ENCODE data around the gene NR3C1. TPM values are rescaled to one million over a fixed set of nuclear protein-coding genes. Genes with fewer than 3 reads are reported as not detected.

Gene NR3C1
- total RNA-seq, 1 experiment from 2014 or later, result 31.4 TPM

DNA sequence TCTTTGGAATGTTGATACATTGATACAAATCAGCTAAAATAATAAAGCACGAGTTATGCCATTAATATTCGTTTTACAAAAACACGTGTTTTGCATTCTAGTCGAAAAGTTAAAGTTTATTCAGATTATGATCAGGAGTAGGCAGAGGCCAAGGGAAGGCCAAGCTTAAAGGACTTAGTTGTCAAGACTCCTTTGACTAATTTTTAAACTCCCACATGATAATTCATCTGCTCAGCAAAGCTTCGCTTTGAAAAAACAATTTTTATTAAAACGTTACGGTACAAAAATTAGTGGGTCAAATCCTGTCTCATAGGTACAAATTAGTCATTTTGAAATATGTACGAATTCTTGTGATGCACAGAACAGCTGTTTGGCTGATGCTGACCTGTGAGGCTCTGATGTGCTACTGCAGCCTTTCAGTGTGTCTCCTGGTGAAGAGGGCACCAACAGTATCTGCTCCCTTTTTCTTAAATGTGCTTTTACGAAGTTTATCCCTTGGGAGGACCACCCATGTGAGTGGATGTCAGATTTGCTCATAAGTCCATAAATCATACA, 23.0 kb upstream of the NR3C1 start:
- H3T11ph ChIP-seq (ENCODE audit: low read length), result no peak overlapping the region
- H2BK120ac ChIP-seq (ENCODE audit: low read depth, low read length, poor library complexity, severe bottlenecking), result no peak overlapping the region
- no peak overlapping the region for H3K14ac ChIP-seq (ENCODE audit: insufficient read depth, low read length)
- no peak overlapping the region for H3K27ac ChIP-seq (ENCODE audit: insufficient read length, low read depth, low read length)
- no peaks in the 10 kb centered on the region for H3K4me1 ChIP-seq (ENCODE audit: insufficient read depth, low read length)
- TF ChIP-seq CTCF (conservative IDR thresholded peaks at IDR 0.05), result no peak
- no peaks in the 10 kb centered on the region for H3K23me2 ChIP-seq (ENCODE audit: insufficient read length, low read depth, low read length, poor library complexity, severe bottlenecking)
- no peaks in the 10 kb centered on the region for H3K4me1 Mint-ChIP-seq
- H2BK20ac ChIP-seq (ENCODE audit: low read depth, low read length, poor library complexity, severe bottlenecking), result no peak overlapping the region
- H2AK5ac ChIP-seq (ENCODE audit: insufficient read length, low read length), result no peak overlapping the region
- H2BK5ac ChIP-seq (ENCODE audit: insufficient read length, low read length), result no peak overlapping the region
- DNase-seq, result no peak
- no peak overlapping the region for H3K27ac Mint-ChIP-seq
- no peak overlapping the region for H4K5ac ChIP-seq (ENCODE audit: insufficient read length, low read depth, low read length)
- no peak overlapping the region for H3K4me2 ChIP-seq (ENCODE audit: insufficient read depth, insufficient read length, low read length)
- H3K9me3 ChIP-seq (ENCODE audit: control insufficient read depth, low read depth, low read length), result no peaks in the 10 kb centered on the region
- H3K79me1 ChIP-seq (ENCODE audit: insufficient read depth, low read depth, low read length, poor library complexity, severe bottlenecking), result no peaks in the 10 kb centered on the region
- H3K56ac ChIP-seq (ENCODE audit: insufficient read length, low read depth, low read length), result no peak overlapping the region
- H3K79me2 ChIP-seq (ENCODE audit: insufficient read depth, low read length), result no peaks in the 10 kb centered on the region
- no peak overlapping the region for H2BK15ac ChIP-seq (ENCODE audit: low read depth, low read length)
- no peak overlapping the region for H3K4ac ChIP-seq (ENCODE audit: low read depth, low read length)
- no peak overlapping the region for H3K18ac ChIP-seq (ENCODE audit: insufficient read length, low read depth, low read length)
- no CpG with 5 or more reads among the region's 9 CpGs for WGBS (ENCODE audit: extremely low coverage, insufficient read length, low lambda C conversion rate)
- H2BK12ac ChIP-seq (ENCODE audit: insufficient read length, low read depth, low read length), result no peak overlapping the region
- H3K36me3 Mint-ChIP-seq (ENCODE audit: insufficient read depth in 1 of 3, low read depth in 3 of 3), result no peaks in the 10 kb centered on the region
- no peaks in the 10 kb centered on the region for H3K27me3 Mint-ChIP-seq (ENCODE audit: low read depth)
- no peaks in the 10 kb centered on the region for H4K20me1 ChIP-seq (ENCODE audit: control insufficient read depth, insufficient read depth, insufficient read length)
- H3K4me3 Mint-ChIP-seq, result no peak overlapping the region
- no peaks in the 10 kb centered on the region for H3K27me3 ChIP-seq (ENCODE audit: insufficient read depth, low read length)
- H2AFZ ChIP-seq (ENCODE audit: low read length), result no peak overlapping the region
- H3K23ac ChIP-seq (ENCODE audit: insufficient read length, low read depth, low read length), result no peak overlapping the region
- no peak overlapping the region for H4K91ac ChIP-seq (ENCODE audit: insufficient read length, low read depth, low read length)
- H3K9me3 Mint-ChIP-seq, result no peaks in the 10 kb centered on the region
- H4K8ac ChIP-seq (replicated peaks; ENCODE audit: insufficient read length, low read depth, low read length), result no peak overlapping the region
- H3K9ac ChIP-seq (ENCODE audit: extremely low read depth, insufficient read length, low read length), result no peak overlapping the region

Measured in H9 (cell line).